H9 (cell line): ENCODE measurements around the gene TAOK1. TPM values are rescaled to one million over a fixed set of nuclear protein-coding genes. Genes with fewer than 3 reads are reported as not detected.
"Not testable (repeated sequence)": the region's sequence is repeated elsewhere in the genome, so short reads cannot be mapped to it uniquely, and the experiment has no call there.

Experiments used
- DNase-seq: peaks from one replicate; pipeline ENCODE4 v3.0.0-alpha.2; 2017
- H2AFZ ChIP-seq: one replicate; pipeline ENCODE4 v1.6.1; 2013; ENCODE audit warnings: mild to moderate bottlenecking, low read length, control low read depth, moderate library complexity
- H2AK5ac ChIP-seq: 2 replicates; pipeline ENCODE4 v1.6.1; 2013; ENCODE audit warnings: low read length, control low read depth, mixed read lengths; ENCODE audit not compliant: insufficient read length
- H2BK120ac ChIP-seq: one replicate; pipeline ENCODE4 v1.6.1; 2013; ENCODE audit warnings: low read depth, mild to moderate bottlenecking, low read length, control low read depth, inconsistent platforms; ENCODE audit not compliant: poor library complexity, severe bottlenecking
- H2BK12ac ChIP-seq: 2 replicates; pipeline ENCODE4 v1.6.1; 2013; ENCODE audit warnings: low read length, control low read depth, mixed read lengths, low read depth; ENCODE audit not compliant: insufficient read length
- H2BK15ac ChIP-seq: 2 replicates; pipeline ENCODE4 v1.6.1; 2013; ENCODE audit warnings: low read depth, low read length, control low read depth
- H2BK20ac ChIP-seq: one replicate; pipeline ENCODE4 v1.6.1; 2013; ENCODE audit warnings: low read depth, mild to moderate bottlenecking, low read length, control low read depth, inconsistent platforms; ENCODE audit not compliant: poor library complexity, severe bottlenecking
- H2BK5ac ChIP-seq: 2 replicates; pipeline ENCODE4 v1.6.1; 2013; ENCODE audit warnings: low read length, control low read depth, mixed read lengths; ENCODE audit not compliant: insufficient read length
- H3K14ac ChIP-seq: 2 replicates; pipeline ENCODE4 v1.6.1; 2013; ENCODE audit warnings: low read length, control low read depth; ENCODE audit not compliant: insufficient read depth
- H3K18ac ChIP-seq: 2 replicates; pipeline ENCODE4 v1.6.1; 2013; ENCODE audit warnings: low read depth, mild to moderate bottlenecking, mixed read lengths, low read length, control low read depth; ENCODE audit not compliant: insufficient read length
- H3K23ac ChIP-seq: 2 replicates; pipeline ENCODE4 v1.6.1; 2013; ENCODE audit warnings: low read length, control low read depth, mixed read lengths, low read depth; ENCODE audit not compliant: insufficient read length
- H3K23me2 ChIP-seq: 2 replicates; pipeline ENCODE4 v1.6.1; 2013; ENCODE audit warnings: low read depth, mild to moderate bottlenecking, mixed read lengths, low read length, control low read depth; ENCODE audit not compliant: insufficient read length, poor library complexity, severe bottlenecking
- H3K27ac ChIP-seq: 2 replicates; pipeline ENCODE4 v1.5.1; 2013; ENCODE audit warnings: low read length, control low read depth, mixed read lengths, low read depth; ENCODE audit not compliant: insufficient read length
- H3K27me3 ChIP-seq: 2 replicates; pipeline ENCODE4 v1.6.1; 2013; ENCODE audit warnings: low read length, control low read depth, inconsistent platforms; ENCODE audit not compliant: insufficient read depth
- H3K4ac ChIP-seq: 2 replicates; pipeline ENCODE4 v1.6.1; 2013; ENCODE audit warnings: low read depth, mild to moderate bottlenecking, control low read depth, inconsistent platforms, low read length, moderate library complexity
- H3K4me1 ChIP-seq: 2 replicates; pipeline ENCODE4 v1.6.1; 2013; ENCODE audit warnings: low read length, control low read depth, inconsistent platforms; ENCODE audit not compliant: insufficient read depth
- H3K4me2 ChIP-seq: 2 replicates; pipeline ENCODE4 v1.6.1; 2013; ENCODE audit warnings: low read length, control low read depth, mixed read lengths; ENCODE audit not compliant: insufficient read length, insufficient read depth
- H3K56ac ChIP-seq: 2 replicates; pipeline ENCODE4 v1.6.1; 2013; ENCODE audit warnings: low read depth, mild to moderate bottlenecking, mixed read lengths, low read length, control low read depth; ENCODE audit not compliant: insufficient read length
- H3K79me1 ChIP-seq: 2 replicates; pipeline ENCODE4 v1.6.1; 2013; ENCODE audit warnings: low read depth, mild to moderate bottlenecking, moderate library complexity, low read length, control low read depth, inconsistent platforms; ENCODE audit not compliant: insufficient read depth, poor library complexity, severe bottlenecking
- H3K79me2 ChIP-seq: 2 replicates; pipeline ENCODE4 v1.6.1; 2013; ENCODE audit warnings: low read length, control low read depth, inconsistent platforms; ENCODE audit not compliant: insufficient read depth
- H3K9ac ChIP-seq: 2 replicates; pipeline ENCODE4 v1.6.1; 2013; ENCODE audit warnings: low read length, control low read depth, mixed read lengths; ENCODE audit not compliant: insufficient read length; ENCODE audit errors: extremely low read depth
- H3K9me3 ChIP-seq: one replicate; pipeline ENCODE4 v1.6.1; 2013; ENCODE audit warnings: low read depth, low read length, inconsistent platforms; ENCODE audit not compliant: control insufficient read depth
- H3T11ph ChIP-seq: one replicate; pipeline ENCODE4 v1.6.1; 2013; ENCODE audit warnings: mild to moderate bottlenecking, low read length, control low read depth, inconsistent platforms
- H4K20me1 ChIP-seq: one replicate; pipeline ENCODE4 v1.6.1; 2013; ENCODE audit not compliant: control insufficient read depth, insufficient read length, insufficient read depth
- H4K5ac ChIP-seq: 2 replicates; pipeline ENCODE4 v1.6.1; 2013; ENCODE audit warnings: low read depth, mild to moderate bottlenecking, mixed read lengths, low read length, control low read depth; ENCODE audit not compliant: insufficient read length
- H4K8ac ChIP-seq: replicated peaks from 2 replicates; pipeline ENCODE4 v1.6.1; 2013; ENCODE audit warnings: low read length, control low read depth, mixed read lengths, low read depth; ENCODE audit not compliant: insufficient read length
- H4K91ac ChIP-seq: 2 replicates; pipeline ENCODE4 v1.6.1; 2013; ENCODE audit warnings: low read depth, mild to moderate bottlenecking, moderate library complexity, mixed read lengths, low read length, control low read depth; ENCODE audit not compliant: insufficient read length
- H3K27ac Mint-ChIP-seq, 3 experiments: 2 replicates in 2 of 3; 3 replicates in 1 of 3; pipeline ENCODE4 v1.8.0; 2020 to 2021; ENCODE audit warnings: mixed read lengths in 3 of 3, mild to moderate bottlenecking in 1 of 3, moderate library complexity in 1 of 3
- H3K27me3 Mint-ChIP-seq: 2 replicates; pipeline ENCODE4 v1.8.0; 2021; ENCODE audit warnings: low read depth, mild to moderate bottlenecking, moderate library complexity, mixed read lengths
- H3K36me3 Mint-ChIP-seq, 3 experiments: 2 replicates in 2 of 3; 3 replicates in 1 of 3; pipeline ENCODE4 v1.8.0; 2020 to 2021; ENCODE audit warnings: low read depth in 3 of 3, mixed read lengths in 3 of 3; ENCODE audit not compliant: insufficient read depth in 1 of 3
- H3K4me1 Mint-ChIP-seq, 2 experiments: 2 replicates each; pipeline ENCODE4 v1.8.0; 2020; ENCODE audit warnings: mixed read lengths in 2 of 2
- H3K4me3 Mint-ChIP-seq, 2 experiments: 2 replicates in 1 of 2; 3 replicates in 1 of 2; pipeline ENCODE4 v1.8.0; 2020 to 2021; ENCODE audit warnings: mild to moderate bottlenecking in 2 of 2, mixed read lengths in 2 of 2, moderate library complexity in 1 of 2
- H3K9me3 Mint-ChIP-seq, 2 experiments: 2 replicates in 1 of 2; 3 replicates in 1 of 2; pipeline ENCODE4 v1.8.0; 2020; ENCODE audit warnings: mild to moderate bottlenecking in 2 of 2, mixed read lengths in 2 of 2, moderate library complexity in 1 of 2
- WGBS: extraction: QIAGEN DNeasy Blood & Tissue Kit; methylation state at CpG from one replicate; pipeline ENCODE4 v1.1.7; 2013; ENCODE audit warnings: missing lambda C conversion rate, low lambda C conversion rate, mixed read lengths; ENCODE audit not compliant: insufficient read length; ENCODE audit errors: extremely low coverage; 5-methylcytosine and 5-hydroxymethylcytosine counted together
- total RNA-seq: library from RNA; stranded (reverse); gene quantifications from 2 replicates; pipeline ENCODE4 v1.2.1, GENCODE V29; 2021
- TF ChIP-seq, protein P1 (sequence below): fragments of 200-600 bp; sonication (generic); conservative IDR thresholded peaks from 3 replicates; pipeline ENCODE4 v1.8.0; 2021; ENCODE audit warnings: antibody characterized with exemption, mild to moderate bottlenecking

Gene TAOK1
- total RNA-seq, 1 experiment from 2014 or later: 93.0 TPM

DNA sequence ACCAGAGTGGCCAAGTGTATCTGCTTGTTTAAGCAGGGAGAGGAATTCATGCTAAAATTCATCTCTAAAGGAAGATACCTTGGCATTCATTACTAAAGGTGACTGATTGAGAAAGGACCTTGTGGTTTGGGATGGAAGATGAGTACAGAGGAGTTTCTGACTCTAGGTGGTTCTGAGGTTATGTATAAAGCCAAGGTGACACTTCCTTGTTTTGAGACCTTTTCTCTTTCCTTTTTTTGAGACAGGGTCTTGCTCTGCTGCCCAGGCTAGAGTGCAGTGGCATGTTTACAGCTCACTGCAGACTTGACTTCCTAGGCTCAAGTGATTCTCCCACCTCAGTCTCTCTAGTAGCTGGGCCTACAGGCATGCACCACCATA, 167.6 kb downstream of the TAOK1 start:
- Histone ChIP-seq H3K18ac (no peak overlapping the region), H3K9ac (no peak overlapping the region), H4K20me1 (no peaks in the 10 kb centered on the region), H2AK5ac (no peak overlapping the region), H2BK20ac (no peak overlapping the region), H3K4me2 (no peak overlapping the region), H4K91ac (no peak overlapping the region), H3K14ac (no peak overlapping the region), H3K79me1 (no peaks in the 10 kb centered on the region), H3K27ac (no peak overlapping the region), H3T11ph (no peak overlapping the region), H4K8ac (no peak overlapping the region), H3K4me1 (no peaks in the 10 kb centered on the region), H2BK12ac (no peak overlapping the region), H2BK5ac (no peak overlapping the region), H3K23me2 (no peaks in the 10 kb centered on the region), H4K5ac (no peak overlapping the region), H2AFZ (no peak overlapping the region), H3K23ac (no peak overlapping the region), H3K56ac (no peak overlapping the region), H3K79me2 (no peaks in the 10 kb centered on the region), H2BK15ac (no peak overlapping the region), H3K4ac (no peak overlapping the region), H3K9me3 (no peaks in the 10 kb centered on the region), H2BK120ac (no peak overlapping the region), H3K27me3 (no peaks in the 10 kb centered on the region)
- H3K36me3 Mint-ChIP-seq: no peaks in the 10 kb centered on the region
- DNase-seq: no peak
- H3K27ac Mint-ChIP-seq: no peak overlapping the region
- no peak overlapping the region for H3K4me3 Mint-ChIP-seq
- no peaks in the 10 kb centered on the region for H3K9me3 Mint-ChIP-seq
- TF ChIP-seq, protein P1, sequence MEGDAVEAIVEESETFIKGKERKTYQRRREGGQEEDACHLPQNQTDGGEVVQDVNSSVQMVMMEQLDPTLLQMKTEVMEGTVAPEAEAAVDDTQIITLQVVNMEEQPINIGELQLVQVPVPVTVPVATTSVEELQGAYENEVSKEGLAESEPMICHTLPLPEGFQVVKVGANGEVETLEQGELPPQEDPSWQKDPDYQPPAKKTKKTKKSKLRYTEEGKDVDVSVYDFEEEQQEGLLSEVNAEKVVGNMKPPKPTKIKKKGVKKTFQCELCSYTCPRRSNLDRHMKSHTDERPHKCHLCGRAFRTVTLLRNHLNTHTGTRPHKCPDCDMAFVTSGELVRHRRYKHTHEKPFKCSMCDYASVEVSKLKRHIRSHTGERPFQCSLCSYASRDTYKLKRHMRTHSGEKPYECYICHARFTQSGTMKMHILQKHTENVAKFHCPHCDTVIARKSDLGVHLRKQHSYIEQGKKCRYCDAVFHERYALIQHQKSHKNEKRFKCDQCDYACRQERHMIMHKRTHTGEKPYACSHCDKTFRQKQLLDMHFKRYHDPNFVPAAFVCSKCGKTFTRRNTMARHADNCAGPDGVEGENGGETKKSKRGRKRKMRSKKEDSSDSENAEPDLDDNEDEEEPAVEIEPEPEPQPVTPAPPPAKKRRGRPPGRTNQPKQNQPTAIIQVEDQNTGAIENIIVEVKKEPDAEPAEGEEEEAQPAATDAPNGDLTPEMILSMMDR: no peak
- peaks cover 13% of the 10 kb centered on the region for H3K27me3 Mint-ChIP-seq
- no peaks in the 10 kb centered on the region for H3K4me1 Mint-ChIP-seq

DNA sequence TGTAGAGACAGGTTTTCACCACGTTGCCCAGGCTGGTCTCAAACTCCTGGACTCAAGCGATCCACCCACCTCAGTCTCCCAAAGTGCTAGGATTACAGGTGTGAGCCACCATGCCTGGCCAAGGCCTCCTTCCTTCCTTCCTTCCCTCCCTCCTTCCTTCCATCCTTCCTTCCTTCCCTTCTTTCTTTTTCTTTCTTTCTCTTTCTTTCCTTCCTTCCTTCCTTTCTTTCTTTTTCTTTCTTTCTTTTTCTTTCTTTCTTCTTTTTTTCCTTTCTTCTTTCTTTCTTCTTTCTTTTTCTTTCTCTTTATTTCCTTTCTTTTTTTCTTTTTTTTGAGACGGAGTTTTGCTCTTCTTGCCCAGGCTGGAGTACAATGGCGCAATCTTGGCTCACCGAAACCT, 168.0 kb downstream of the TAOK1 start:
- not testable (repeated sequence) for H3K27ac Mint-ChIP-seq, H3K36me3 Mint-ChIP-seq, H3K23me2 ChIP-seq, H2BK12ac ChIP-seq, H4K5ac ChIP-seq, H4K20me1 ChIP-seq, H3K9me3 ChIP-seq, H3K4me1 ChIP-seq, H3K4me3 Mint-ChIP-seq, H2BK15ac ChIP-seq, H3K23ac ChIP-seq, H3K9ac ChIP-seq, H3T11ph ChIP-seq, DNase-seq, H3K79me1 ChIP-seq, H3K27ac ChIP-seq, H3K56ac ChIP-seq, H3K79me2 ChIP-seq, H2AK5ac ChIP-seq, H3K4me2 ChIP-seq, H3K14ac ChIP-seq, H4K91ac ChIP-seq, H3K4ac ChIP-seq, H3K27me3 ChIP-seq, H3K9me3 Mint-ChIP-seq, H4K8ac ChIP-seq, H3K4me1 Mint-ChIP-seq, H3K18ac ChIP-seq, H2AFZ ChIP-seq, H2BK5ac ChIP-seq, H2BK20ac ChIP-seq, H2BK120ac ChIP-seq
- H3K27me3 Mint-ChIP-seq: peaks cover 16% of the 10 kb centered on the region
- no CpG with 5 or more reads among the region's 5 CpGs for WGBS
